ENCODE data around the gene TSHZ2.
"Not testable (repeated sequence)": the region's sequence is repeated elsewhere in the genome, so short reads cannot be mapped to it uniquely, and the experiment has no call there.

TSHZ2 gene

DNA sequence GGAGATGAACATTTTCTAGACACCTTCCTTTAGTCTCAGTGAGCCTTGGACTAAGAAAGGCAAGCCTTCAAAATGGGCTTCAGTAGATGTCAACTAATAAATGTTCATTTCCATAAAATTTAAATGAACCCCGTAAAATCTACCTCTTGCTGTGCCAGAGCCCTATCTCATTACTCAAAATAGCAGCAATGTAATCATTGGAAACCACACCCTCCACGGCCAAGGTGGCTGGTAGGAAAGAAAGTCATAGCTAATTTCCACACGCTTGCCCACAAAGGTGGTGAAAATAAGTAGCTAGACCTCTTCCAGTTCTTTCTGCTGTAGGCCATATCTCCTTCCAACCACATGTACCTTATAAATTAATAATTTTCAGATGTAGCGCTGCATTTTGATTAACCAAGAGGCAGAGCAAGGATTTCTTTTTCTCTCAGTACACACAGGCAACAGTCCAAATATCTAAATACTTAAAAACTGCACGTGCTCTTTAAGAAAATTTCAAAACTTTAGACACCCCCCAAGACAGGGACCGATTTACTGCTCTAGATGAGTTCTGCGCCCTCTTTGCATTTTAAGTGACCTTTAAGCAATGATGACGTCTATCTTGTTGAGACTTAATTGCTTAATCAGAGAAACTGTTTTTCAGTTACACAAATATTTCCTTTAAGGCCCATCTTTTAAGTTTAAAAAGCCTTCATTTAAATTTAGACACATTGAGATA, 330.7 kb downstream of the TSHZ2 start:
- H3K27me3 Mint-ChIP-seq (ENCODE audit: low read depth), result no peaks in the 10 kb centered on the region
- no peaks in the 10 kb centered on the region for H3K9me3 Mint-ChIP-seq
- no peaks in the 10 kb centered on the region for H3K4me1 Mint-ChIP-seq (ENCODE audit: low read depth)
- H3K27ac Mint-ChIP-seq, result no peak overlapping the region
- H3K4me3 Mint-ChIP-seq, result no peak overlapping the region
- no peaks in the 10 kb centered on the region for H3K36me3 Mint-ChIP-seq (ENCODE audit: low read depth)

DNA sequence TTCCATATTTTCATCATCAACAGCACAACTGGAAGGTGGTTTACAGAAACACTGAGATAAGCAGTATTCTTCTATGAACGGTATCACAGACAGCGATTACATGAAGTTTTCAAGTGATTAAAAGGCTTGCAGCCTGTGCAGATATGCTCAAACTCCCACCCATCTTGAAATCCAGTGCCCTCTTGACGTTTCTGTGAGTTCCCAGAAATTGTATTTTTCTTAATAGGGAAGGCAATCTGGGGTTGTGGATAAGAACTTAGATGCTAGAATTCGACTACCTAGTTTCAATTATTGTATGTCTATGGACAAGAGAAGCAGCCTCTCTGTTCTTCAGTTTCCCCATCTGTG, 331.2 kb downstream of the TSHZ2 start:
- no peak overlapping the region for H3K4me3 Mint-ChIP-seq
- H3K27ac Mint-ChIP-seq, result no peak overlapping the region
- H3K4me1 Mint-ChIP-seq (ENCODE audit: low read depth), result no peaks in the 10 kb centered on the region
- H3K27me3 Mint-ChIP-seq (ENCODE audit: low read depth), result no peaks in the 10 kb centered on the region
- peaks cover 3% of the 10 kb centered on the region for H3K36me3 Mint-ChIP-seq (ENCODE audit: low read depth)
- no peaks in the 10 kb centered on the region for H3K9me3 Mint-ChIP-seq

DNA sequence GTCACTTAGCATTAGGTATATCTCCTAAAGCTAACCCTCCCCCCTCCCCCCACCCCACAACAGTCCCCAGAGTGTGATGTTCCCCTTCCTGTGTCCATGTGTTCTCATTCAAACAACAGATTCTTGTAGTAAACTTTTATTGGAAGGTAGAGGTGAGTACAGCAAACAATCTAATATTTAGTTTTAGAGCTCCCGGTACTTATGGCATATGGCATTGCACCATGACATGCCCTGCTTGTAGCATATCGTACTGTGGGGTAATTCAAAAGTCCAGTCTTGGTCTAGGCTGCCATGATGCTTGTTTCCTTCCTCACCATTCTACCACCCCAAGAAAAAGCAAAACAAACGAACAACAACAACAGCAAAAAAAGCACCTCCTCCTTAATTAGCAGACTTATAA, 332.0 kb downstream of the TSHZ2 start:
- H3K4me3 Mint-ChIP-seq, result no peak overlapping the region
- peaks cover 3% of the 10 kb centered on the region for H3K36me3 Mint-ChIP-seq (ENCODE audit: low read depth)
- H3K4me1 Mint-ChIP-seq (ENCODE audit: low read depth), result no peaks in the 10 kb centered on the region
- H3K9me3 Mint-ChIP-seq, result no peaks in the 10 kb centered on the region
- H3K27me3 Mint-ChIP-seq (ENCODE audit: low read depth), result no peaks in the 10 kb centered on the region
- H3K27ac Mint-ChIP-seq, result no peak overlapping the region

GRCh38 chr20:53306192-53306805, 334.1 kb downstream of the TSHZ2 start:
- Mint-ChIP-seq H3K4me1 (ENCODE audit: low read depth) (no peaks in the 10 kb centered on the region), H3K27me3 (ENCODE audit: low read depth) (no peaks in the 10 kb centered on the region), H3K27ac (no peak overlapping the region), H3K36me3 (ENCODE audit: low read depth) (peaks cover 4% of the 10 kb centered on the region), H3K9me3 (no peaks in the 10 kb centered on the region), H3K4me3 (no peak overlapping the region)

- Mint-ChIP-seq H3K9me3 (no peaks in the 10 kb centered on the region), H3K27me3 (ENCODE audit: low read depth) (no peaks in the 10 kb centered on the region), H3K4me3 (no peak overlapping the region), H3K36me3 (ENCODE audit: low read depth) (peaks cover 4% of the 10 kb centered on the region), H3K4me1 (ENCODE audit: low read depth) (no peaks in the 10 kb centered on the region), H3K27ac (no peak overlapping the region)
These were observed 335.9 kb downstream of the TSHZ2 start for GRCh38 chr20:53307964-53308597.

DNA sequence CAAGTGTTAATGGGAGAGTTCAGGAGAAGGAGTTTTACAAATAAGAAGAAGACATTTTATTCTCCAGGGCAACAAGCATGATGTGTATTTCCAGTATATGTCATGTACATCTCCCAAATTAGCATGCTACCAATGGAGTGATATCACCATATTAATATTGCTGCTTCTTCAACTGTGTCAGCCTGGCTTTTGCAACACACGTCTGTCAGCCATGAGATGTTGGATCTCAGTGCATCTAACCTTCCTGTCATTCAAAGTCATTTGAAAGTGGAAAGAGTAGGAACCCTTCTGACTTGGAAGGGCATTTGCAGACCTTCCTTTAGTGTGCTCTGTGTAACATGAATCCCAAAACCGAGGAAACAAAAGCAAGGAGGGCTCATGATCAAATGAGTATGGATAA, 337.4 kb downstream of the TSHZ2 start:
- Mint-ChIP-seq H3K27ac (no peak overlapping the region), H3K4me3 (no peak overlapping the region), H3K4me1 (ENCODE audit: low read depth) (no peaks in the 10 kb centered on the region), H3K9me3 (no peaks in the 10 kb centered on the region), H3K36me3 (ENCODE audit: low read depth) (peaks cover 4% of the 10 kb centered on the region), H3K27me3 (ENCODE audit: low read depth) (no peaks in the 10 kb centered on the region)

- Mint-ChIP-seq H3K4me1 (ENCODE audit: low read depth) (no peaks in the 10 kb centered on the region), H3K27me3 (ENCODE audit: low read depth) (no peaks in the 10 kb centered on the region), H3K9me3 (no peaks in the 10 kb centered on the region), H3K27ac (no peak overlapping the region), H3K4me3 (no peak overlapping the region), H3K36me3 (ENCODE audit: low read depth) (peaks cover 4% of the 10 kb centered on the region)
These were observed 340.8 kb downstream of the TSHZ2 start for GRCh38 chr20:53312957-53313356.

GRCh38 chr20:53316206-53316937, 344.2 kb downstream of the TSHZ2 start:
- Mint-ChIP-seq H3K27me3 (ENCODE audit: low read depth) (no peaks in the 10 kb centered on the region), H3K36me3 (ENCODE audit: low read depth) (peaks cover 5% of the 10 kb centered on the region), H3K9me3 (peaks cover 12% of the 10 kb centered on the region), H3K27ac (no peak overlapping the region), H3K4me3 (no peak overlapping the region), H3K4me1 (ENCODE audit: low read depth) (peaks cover 2% of the 10 kb centered on the region)

- Mint-ChIP-seq H3K27ac (no peak overlapping the region), H3K4me3 (no peak overlapping the region), H3K36me3 (ENCODE audit: low read depth) (peaks cover 10% of the 10 kb centered on the region), H3K9me3 (peaks cover 15% of the 10 kb centered on the region), H3K4me1 (ENCODE audit: low read depth) (peaks cover 13% of the 10 kb centered on the region), H3K27me3 (ENCODE audit: low read depth) (no peaks in the 10 kb centered on the region)
These were observed 347.0 kb downstream of the TSHZ2 start for GRCh38 chr20:53319200-53319599.

GRCh38 chr20:53319716-53320115, 347.6 kb downstream of the TSHZ2 start:
- peaks cover 13% of the 10 kb centered on the region for H3K4me1 Mint-ChIP-seq (ENCODE audit: low read depth)
- no peaks in the 10 kb centered on the region for H3K27me3 Mint-ChIP-seq (ENCODE audit: low read depth)
- peaks cover 10% of the 10 kb centered on the region for H3K36me3 Mint-ChIP-seq (ENCODE audit: low read depth)
- H3K27ac Mint-ChIP-seq, result no peak overlapping the region
- H3K9me3 Mint-ChIP-seq, result peaks cover 15% of the 10 kb centered on the region
- no peak overlapping the region for H3K4me3 Mint-ChIP-seq

- no peaks in the 10 kb centered on the region for H3K27me3 Mint-ChIP-seq (ENCODE audit: low read depth)
- peaks cover 10% of the 10 kb centered on the region for H3K36me3 Mint-ChIP-seq (ENCODE audit: low read depth)
- peaks cover 13% of the 10 kb centered on the region for H3K4me1 Mint-ChIP-seq (ENCODE audit: low read depth)
- no peak overlapping the region for H3K4me3 Mint-ChIP-seq
- no peak overlapping the region for H3K27ac Mint-ChIP-seq
- peaks cover 15% of the 10 kb centered on the region for H3K9me3 Mint-ChIP-seq
These were observed 348.5 kb downstream of the TSHZ2 start for GRCh38 chr20:53320701-53321100.

DNA sequence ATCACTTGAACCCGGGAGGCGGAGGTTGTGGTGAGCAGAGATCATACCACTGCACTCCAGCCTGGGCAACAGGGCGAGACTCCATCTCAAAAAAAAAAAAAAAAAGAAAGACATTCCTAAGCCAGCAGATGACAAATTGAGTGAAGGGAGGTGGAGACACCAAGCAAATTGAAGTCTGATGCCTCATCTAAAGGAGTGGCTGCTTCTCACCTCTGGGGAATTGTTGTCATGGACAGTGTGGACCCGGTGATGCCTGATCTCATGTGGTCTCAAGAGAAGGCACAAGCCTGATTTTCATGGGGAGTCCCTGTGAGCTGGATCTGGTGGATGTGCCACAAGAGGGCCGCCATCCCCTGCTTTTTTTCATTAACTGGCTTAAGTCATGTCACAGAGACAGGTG, 349.4 kb downstream of the TSHZ2 start:
- H3K27me3 Mint-ChIP-seq (ENCODE audit: low read depth), result no peaks in the 10 kb centered on the region
- peaks cover 15% of the 10 kb centered on the region for H3K9me3 Mint-ChIP-seq
- H3K4me3 Mint-ChIP-seq, result no peak overlapping the region
- H3K36me3 Mint-ChIP-seq (ENCODE audit: low read depth), result peaks cover 10% of the 10 kb centered on the region
- no peak overlapping the region for H3K27ac Mint-ChIP-seq
- H3K4me1 Mint-ChIP-seq (ENCODE audit: low read depth), result peaks cover 13% of the 10 kb centered on the region

DNA sequence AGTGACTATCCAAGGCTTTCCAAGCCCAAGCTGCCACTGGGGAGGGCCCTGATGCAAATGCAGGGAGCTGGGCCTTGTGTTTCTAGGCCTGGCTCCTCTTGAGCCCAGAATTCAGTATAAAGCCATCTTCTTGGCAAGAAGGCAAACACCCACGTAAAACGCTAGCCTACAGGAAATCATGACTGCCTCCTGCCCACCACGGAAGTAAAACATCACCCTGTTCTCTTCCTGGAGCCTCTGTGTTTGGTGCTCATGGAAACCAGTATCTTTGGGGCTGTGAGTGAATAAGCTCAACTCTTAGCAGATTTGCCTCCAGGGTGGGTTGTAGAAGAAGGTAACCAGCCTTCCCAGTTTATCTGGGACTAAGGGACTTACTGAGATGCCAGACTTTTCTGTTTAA, 350.5 kb downstream of the TSHZ2 start:
- peaks cover 10% of the 10 kb centered on the region for H3K36me3 Mint-ChIP-seq (ENCODE audit: low read depth)
- H3K27ac Mint-ChIP-seq, result peak overlapping the region; percentile 83
- H3K4me1 Mint-ChIP-seq (ENCODE audit: low read depth), result peaks cover 13% of the 10 kb centered on the region
- no peaks in the 10 kb centered on the region for H3K27me3 Mint-ChIP-seq (ENCODE audit: low read depth)
- no peak overlapping the region for H3K4me3 Mint-ChIP-seq
- H3K9me3 Mint-ChIP-seq, result peaks cover 15% of the 10 kb centered on the region

DNA sequence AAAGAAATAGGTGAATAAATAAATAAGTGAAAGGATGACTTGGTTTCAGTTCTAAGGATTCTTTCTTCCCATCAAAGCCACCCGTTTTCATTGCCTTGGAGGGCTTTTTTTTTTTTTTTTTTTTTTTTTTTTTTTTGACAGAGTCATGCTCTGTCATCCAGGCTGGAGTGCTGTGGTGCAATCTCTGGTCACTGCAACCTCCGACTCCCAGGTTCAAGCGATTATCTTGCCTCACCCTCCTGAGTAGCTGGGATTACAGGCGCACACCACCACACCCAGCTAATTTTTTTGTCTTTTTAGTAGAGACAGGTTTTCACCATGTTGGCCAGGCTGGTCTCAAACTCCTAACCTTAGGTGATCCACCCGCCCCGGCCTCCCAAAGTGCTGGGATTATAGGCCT, 351.3 kb downstream of the TSHZ2 start:
- not testable (repeated sequence) for H3K27me3 Mint-ChIP-seq (ENCODE audit: low read depth); H3K4me3 Mint-ChIP-seq; H3K27ac Mint-ChIP-seq; H3K36me3 Mint-ChIP-seq (ENCODE audit: low read depth)
- peaks cover 13% of the 10 kb centered on the region for H3K4me1 Mint-ChIP-seq (ENCODE audit: low read depth)
- peaks cover 12% of the 10 kb centered on the region for H3K9me3 Mint-ChIP-seq

DNA sequence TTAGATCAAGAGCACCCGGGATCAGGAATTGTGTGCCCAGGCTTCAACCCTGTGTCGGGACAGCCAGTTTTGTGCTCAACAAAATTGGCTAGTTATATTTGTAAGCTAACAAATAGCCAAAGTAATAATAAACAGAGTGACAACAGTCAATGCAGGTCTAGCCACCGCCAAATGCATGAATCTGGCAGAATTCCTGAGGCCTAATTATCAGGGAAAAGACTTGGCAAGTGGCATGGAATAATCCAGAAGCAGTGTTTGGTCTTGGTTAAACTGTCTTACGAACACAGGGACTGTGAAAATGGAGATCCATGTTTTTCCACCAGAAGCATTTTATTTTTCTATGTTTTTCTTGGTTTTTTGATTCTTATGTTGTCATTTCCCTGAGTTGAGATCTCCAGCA, 352.7 kb downstream of the TSHZ2 start:
- Mint-ChIP-seq H3K27ac (no peak overlapping the region), H3K4me3 (no peak overlapping the region), H3K9me3 (peaks cover 3% of the 10 kb centered on the region), H3K27me3 (ENCODE audit: low read depth) (no peaks in the 10 kb centered on the region), H3K4me1 (ENCODE audit: low read depth) (peaks cover 13% of the 10 kb centered on the region), H3K36me3 (ENCODE audit: low read depth) (peaks cover 5% of the 10 kb centered on the region)
